ENCODE data around the gene FAM234A.
"Not testable (repeated sequence)": the region's sequence is repeated elsewhere in the genome, so short reads cannot be mapped to it uniquely, and the experiment has no call there.

Gene FAM234A

DNA sequence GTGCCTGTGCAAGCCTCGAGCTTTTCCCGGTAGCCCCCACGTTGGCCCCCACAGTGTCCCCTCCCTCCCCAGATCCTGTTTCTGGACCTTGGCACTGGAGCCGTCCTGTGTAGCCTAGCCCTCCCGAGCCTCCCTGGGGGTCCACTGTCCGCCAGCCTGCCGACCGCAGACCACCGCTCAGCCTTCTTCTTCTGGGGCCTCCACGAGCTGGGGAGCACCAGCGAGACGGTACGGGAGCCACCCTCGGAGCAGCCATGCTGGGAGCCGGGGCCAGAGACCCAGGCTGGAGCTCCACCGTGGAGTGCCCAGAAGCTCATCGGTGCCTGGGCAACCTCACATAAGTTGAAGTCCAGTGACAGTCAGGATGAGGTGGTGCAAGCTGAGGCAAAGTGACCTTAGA, 29.3 kb downstream of the FAM234A start:
- no peak overlapping the region for H3K4me3 ChIP-seq (ENCODE audit: low read depth, low read length)
- TF ChIP-seq MYC (IDR thresholded peaks at IDR 0.05; ENCODE audit: low read depth, low read length) (no peak), POLR2A (IDR thresholded peaks at IDR 0.05; ENCODE audit: extremely low read depth, insufficient read length) (no peak)
- TF ChIP-seq, protein P1, sequence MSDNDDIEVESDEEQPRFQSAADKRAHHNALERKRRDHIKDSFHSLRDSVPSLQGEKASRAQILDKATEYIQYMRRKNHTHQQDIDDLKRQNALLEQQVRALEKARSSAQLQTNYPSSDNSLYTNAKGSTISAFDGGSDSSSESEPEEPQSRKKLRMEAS (IDR thresholded peaks at IDR 0.05; ENCODE audit: low read depth, low read length) = no peak
- TF ChIP-seq, protein P2, sequence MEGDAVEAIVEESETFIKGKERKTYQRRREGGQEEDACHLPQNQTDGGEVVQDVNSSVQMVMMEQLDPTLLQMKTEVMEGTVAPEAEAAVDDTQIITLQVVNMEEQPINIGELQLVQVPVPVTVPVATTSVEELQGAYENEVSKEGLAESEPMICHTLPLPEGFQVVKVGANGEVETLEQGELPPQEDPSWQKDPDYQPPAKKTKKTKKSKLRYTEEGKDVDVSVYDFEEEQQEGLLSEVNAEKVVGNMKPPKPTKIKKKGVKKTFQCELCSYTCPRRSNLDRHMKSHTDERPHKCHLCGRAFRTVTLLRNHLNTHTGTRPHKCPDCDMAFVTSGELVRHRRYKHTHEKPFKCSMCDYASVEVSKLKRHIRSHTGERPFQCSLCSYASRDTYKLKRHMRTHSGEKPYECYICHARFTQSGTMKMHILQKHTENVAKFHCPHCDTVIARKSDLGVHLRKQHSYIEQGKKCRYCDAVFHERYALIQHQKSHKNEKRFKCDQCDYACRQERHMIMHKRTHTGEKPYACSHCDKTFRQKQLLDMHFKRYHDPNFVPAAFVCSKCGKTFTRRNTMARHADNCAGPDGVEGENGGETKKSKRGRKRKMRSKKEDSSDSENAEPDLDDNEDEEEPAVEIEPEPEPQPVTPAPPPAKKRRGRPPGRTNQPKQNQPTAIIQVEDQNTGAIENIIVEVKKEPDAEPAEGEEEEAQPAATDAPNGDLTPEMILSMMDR (IDR thresholded peaks at IDR 0.05; ENCODE audit: low read depth, low read length) = no peak
- DNase-seq (ENCODE audit: low read depth) = no peak

DNA sequence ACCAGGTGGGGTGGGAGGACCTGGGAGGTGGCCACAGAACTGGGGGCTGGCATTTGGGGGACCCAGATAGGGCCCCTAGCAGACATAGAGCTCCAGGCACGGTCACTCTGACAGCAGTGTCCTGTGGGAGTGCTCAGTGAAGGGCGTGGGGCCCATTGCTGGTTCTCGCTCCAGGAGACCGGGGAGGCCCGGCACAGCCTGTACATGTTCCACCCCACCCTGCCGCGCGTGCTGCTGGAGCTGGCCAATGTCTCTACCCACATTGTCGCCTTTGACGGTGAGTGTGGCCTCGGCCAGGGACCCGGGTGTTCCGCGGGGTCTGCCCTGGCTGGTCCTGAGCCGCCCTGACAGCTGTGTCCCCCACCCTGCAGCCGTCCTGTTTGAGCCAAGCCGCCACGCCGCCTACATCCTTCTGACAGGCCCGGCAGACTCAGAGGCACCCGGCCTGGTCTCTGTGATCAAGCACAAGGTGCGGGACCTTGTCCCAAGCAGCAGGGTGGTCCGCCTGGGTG, 29.9 kb downstream of the FAM234A start:
- no peak for DNase-seq (ENCODE audit: low read depth)
- no peak overlapping the region for H3K4me3 ChIP-seq (ENCODE audit: low read depth, low read length)
- TF ChIP-seq, protein P2 (IDR thresholded peaks at IDR 0.05; ENCODE audit: low read depth, low read length) = no peak
- no peak for TF ChIP-seq POLR2A (IDR thresholded peaks at IDR 0.05; ENCODE audit: extremely low read depth, insufficient read length)
- no peak for TF ChIP-seq MYC (IDR thresholded peaks at IDR 0.05; ENCODE audit: low read depth, low read length)
- TF ChIP-seq, protein P1 (IDR thresholded peaks at IDR 0.05; ENCODE audit: low read depth, low read length) = no peak

DNA sequence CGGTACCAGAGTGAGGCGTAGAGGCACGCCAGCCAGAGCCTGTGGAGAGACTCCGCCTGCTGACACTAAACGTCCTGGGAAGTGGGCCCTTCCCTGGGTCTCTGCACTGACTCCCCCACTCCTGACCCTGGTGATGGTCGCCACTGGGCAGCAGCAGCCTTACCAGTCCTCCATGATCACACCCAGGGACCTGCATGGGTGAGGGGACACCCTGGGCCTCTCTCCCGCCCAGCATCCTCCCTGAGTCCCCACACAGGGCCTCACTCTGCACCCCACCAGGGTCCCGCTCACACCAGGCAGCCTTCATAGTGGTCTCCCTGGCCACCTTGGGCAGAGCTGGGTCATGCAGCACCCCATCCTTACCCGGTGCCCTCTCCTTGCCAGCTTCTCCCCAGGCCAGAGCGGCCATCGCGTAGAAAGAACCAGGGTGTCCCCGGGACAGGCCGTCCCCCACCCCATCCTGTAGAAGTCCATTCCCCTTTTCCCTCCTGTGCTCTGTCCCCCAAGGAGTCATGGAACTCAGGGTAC, 30.4 kb downstream of the FAM234A start:
- H3K4me3 ChIP-seq (ENCODE audit: low read depth, low read length) = no peak overlapping the region
- DNase-seq (ENCODE audit: low read depth) = no peak
- TF ChIP-seq, protein P2 (IDR thresholded peaks at IDR 0.05; ENCODE audit: low read depth, low read length) = no peak
- TF ChIP-seq POLR2A (IDR thresholded peaks at IDR 0.05; ENCODE audit: extremely low read depth, insufficient read length) (no peak), MYC (IDR thresholded peaks at IDR 0.05; ENCODE audit: low read depth, low read length) (no peak)
- TF ChIP-seq, protein P1 (IDR thresholded peaks at IDR 0.05; ENCODE audit: low read depth, low read length) = no peak

DNA sequence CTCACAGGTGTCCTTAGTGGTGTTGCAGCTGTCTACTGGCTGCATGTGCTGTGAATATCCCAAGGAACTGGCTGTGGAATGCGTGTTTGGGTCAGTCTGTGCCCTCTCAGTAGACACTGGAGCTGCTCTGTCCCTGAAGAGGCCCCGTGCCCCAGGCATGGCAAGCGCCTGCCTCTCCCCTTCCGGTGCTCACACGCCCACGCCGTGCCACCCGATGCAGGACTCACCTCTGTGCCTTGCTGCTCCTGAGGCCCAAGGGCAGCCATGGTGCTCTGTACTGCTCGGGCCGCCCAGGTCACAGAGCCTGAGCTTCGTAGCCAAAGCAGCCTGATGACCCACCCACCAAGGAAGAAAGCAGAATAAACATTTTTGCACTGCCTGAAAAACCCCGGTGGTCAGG, 31.1 kb downstream of the FAM234A start:
- TF ChIP-seq POLR2A (IDR thresholded peaks at IDR 0.05; ENCODE audit: extremely low read depth, insufficient read length) (no peak), MYC (IDR thresholded peaks at IDR 0.05; ENCODE audit: low read depth, low read length) (no peak)
- TF ChIP-seq, protein P1 (IDR thresholded peaks at IDR 0.05; ENCODE audit: low read depth, low read length) = no peak
- TF ChIP-seq, protein P2 (IDR thresholded peaks at IDR 0.05; ENCODE audit: low read depth, low read length) = no peak
- no peak overlapping the region for H3K4me3 ChIP-seq (ENCODE audit: low read depth, low read length)
- DNase-seq (ENCODE audit: low read depth) = no peak

DNA sequence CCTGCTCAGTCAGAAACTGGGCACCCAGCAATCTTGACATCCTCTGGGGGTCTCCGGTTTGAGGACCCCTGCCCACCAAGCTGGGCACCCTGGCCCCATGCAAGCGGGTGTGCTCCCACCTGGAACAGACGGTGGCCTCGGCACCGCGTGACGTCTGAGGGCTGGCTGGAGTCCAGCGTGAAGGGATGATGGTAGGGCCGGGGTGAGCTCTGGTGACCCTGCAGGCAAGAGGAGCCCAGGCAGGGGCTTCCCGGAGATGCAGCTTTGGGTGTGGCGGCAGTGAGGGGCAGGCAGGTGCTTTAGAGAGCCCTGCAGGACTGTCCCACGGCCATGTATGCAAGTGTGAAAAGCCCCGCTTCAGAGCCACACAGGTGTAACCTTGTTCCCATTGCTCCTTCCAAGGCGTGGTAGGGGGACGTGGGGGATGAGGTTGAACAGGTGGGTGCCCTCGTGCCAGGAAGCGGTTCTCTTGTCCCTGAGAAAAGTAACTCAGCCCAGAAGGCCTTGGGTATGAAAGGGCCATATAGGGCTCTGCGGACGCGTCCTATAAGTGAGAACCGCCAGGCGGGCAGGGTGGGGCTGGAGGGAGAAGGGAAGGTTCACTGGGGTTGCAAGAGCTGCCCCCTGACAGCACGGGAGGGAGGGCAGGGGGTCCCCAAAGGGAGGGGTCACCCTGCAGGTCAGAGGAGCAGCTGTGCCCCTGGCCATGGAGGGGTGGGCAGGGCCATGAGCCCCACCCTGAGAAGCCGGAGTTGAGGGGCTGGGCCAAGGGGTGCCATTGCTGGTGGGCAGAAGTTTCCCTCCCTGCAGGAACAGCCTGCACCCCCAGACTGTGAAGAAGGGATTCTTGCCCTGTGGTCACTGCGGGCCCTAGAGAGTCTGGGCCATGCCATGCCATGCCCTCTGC, 31.9 kb downstream of the FAM234A start:
- no peak for TF ChIP-seq MYC (IDR thresholded peaks at IDR 0.05; ENCODE audit: low read depth, low read length)
- TF ChIP-seq, protein P2 (IDR thresholded peaks at IDR 0.05; ENCODE audit: low read depth, low read length) = no peak
- TF ChIP-seq, protein P1 (IDR thresholded peaks at IDR 0.05; ENCODE audit: low read depth, low read length) = no peak
- TF ChIP-seq POLR2A (IDR thresholded peaks at IDR 0.05; ENCODE audit: extremely low read depth, insufficient read length) = no peak
- DNase-seq (ENCODE audit: low read depth) = no peak
- no peak overlapping the region for H3K4me3 ChIP-seq (ENCODE audit: low read depth, low read length)

DNA sequence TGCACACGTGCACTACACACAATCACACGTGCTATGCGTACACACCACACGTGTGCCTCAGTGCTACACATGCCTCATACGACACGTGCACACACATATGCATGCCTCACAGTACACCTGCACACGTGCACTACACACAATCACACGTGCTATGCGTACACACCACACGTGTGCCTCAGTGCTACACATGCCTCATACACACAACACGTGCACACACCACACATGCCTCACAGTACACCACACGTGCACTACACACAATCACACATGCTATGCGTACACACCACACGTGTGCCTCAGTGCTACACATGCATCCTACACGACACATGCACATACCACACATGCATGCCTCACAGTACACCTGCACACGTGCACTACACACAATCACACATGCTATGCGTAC, 32.9 kb downstream of the FAM234A start:
- not testable (repeated sequence) for DNase-seq (ENCODE audit: low read depth); H3K4me3 ChIP-seq (ENCODE audit: low read depth, low read length)
